Stimulated activated CD8-positive, alpha-beta memory T cell treated with anti-CD3 and anti-CD28 coated beads, Interleukin-15, amount 100 ng/mL, for 1 hour (primary cell): ENCODE measurements around the gene EML6.
"Not testable (repeated sequence)": the region's sequence is repeated elsewhere in the genome, so short reads cannot be mapped to it uniquely, and the experiment has no call there.

Experiments used
- DNase-seq: peaks from one replicate; pipeline ENCODE4 v3.0.0-alpha.2; 2020; ENCODE audit warnings: low read depth

Gene EML6

DNA sequence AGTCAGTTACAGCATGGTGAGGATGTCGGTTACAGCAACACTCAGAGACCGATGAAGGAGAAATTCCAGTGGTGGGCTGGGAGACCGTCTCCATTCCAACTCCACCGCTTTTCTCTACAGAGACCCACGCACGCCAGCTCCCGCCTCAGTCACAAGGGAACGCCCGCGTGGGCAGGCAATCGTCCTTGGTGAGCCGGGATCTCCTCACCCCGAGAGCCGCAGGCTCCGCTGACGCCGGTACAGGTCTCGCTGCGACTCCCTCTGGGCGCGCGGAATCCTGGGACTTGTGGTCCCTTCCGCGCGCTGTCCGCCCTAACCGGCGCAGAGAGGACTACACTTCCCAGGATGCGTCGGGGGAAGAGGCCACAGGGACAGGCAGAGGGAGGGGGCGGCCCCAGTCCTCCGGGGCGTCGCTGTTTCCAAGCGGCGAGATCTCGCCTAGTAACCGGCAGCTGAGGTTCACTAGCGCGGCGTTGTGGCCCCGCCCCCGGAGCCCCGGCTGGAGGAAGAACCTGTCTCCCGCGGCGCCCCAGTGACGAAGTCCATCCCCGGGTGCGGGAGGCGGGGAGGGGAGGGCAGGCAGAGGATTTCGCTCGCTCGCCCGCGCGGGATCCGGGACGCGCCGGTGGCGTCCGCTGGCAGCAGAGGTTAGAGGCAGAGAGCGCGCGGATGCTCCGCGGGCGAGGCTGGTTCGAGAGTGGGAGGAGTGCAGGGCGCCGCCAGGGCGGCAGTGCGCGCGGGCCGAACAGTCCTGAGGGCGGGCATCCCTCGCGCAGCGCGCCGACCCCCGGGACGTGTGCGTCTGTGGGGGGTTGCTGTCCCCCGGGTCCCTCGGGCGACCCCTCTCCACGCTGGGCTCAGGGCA, at the start of gene EML6:
EML6 (plus strand) TSS at position 532 of the 865 bp plus-strand sequence. CDS start 1,400 bp downstream, outside the sequence.
- peak; percentile 94 for DNase-seq

DNA sequence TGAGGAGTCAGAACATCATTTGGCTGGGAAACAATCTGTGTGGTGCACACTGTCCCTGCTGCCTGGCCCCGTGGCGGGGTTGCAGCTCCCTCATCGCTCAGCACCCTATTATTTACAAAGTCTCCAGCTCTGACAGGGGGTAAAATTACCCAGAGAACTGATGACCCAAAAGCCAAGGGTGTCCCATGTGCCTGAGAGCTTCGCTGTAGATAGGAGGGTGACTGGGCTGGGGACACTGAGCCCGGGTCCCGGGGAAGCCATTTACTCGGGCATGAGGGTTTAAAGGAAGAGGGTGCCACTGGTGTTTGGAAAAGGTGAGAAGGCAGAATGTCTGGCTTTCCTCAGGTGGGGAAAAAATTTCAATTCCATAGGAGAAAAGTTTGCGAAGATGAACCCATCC, 48.2 kb upstream of the EML6 start:
- DNase-seq: no peak

DNA sequence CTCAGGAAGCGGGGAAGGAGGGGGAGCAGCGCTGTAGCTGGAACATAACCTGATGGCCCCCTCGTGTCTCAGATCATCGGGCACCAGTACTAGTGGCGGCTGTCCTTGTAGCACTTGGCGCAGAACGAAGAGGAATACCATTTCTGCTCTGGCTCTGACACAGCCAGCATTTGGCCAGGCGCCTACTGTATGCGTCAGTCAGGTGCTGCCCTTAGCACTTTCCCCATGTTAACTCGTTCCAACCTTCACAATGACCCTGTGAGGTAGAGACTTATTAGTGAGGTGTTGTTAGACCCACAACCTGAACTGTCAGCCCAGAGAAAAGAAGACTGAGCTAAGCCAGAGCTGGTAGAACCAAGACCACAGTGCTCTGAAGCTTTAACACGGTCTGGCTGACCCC, 47.7 kb upstream of the EML6 start:
- DNase-seq: no peak

DNA sequence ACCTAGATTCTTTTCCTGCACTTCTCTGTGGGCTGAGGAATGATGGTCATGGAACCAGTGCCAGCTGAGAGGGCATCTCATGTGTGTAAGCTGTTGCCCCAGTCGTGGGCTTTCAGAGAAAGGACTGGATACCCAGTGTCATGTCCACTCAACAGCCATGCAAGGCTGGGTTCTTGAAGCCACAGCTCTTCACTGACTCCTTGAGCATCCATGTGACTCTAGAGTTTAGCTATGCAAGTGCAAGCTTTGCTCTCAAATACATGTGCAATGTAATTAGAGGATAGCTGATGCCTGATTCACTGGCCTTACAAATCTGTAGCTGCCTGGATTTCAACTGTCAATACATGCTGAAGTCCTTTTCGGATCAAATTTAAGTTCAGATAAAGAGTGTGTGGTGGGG, 46.8 kb upstream of the EML6 start:
- no peak for DNase-seq

DNA sequence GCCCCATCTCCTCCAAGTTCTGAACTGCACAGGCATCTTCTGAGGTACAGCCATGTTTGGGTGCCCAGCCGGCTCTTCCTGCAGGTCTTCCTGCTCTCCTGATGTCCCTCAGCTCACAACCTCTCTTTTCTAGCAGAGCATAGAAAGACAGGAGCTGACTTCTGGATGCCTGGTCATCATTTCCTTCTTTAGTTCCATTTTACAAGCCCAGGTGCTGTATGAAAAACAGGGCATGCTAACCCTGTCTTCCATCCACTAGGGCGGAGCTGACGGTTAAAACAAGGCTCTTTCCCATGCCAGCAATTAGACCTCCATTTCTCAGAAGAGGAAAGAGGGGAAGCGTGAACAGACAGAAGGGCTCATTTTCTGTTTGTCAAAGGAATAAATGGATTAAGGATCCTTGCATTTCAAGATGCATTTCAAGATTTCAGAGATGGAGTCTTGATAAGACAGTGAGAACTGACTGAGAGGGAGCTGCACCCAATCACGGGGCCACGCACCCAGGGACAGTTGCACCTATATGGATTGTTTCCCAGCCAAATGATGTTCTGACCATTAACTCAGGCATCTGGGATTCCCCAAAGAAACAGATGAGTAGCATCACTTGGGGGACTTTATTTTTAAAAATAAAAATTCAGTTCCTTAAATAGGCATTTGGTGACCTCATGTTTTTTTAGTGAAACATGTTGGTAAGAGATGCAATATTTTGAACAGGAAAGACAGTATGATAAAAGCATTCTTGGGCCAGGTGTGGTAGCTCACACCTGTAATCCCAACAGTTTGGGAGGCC, 45.8 kb upstream of the EML6 start:
- DNase-seq: no peak

DNA sequence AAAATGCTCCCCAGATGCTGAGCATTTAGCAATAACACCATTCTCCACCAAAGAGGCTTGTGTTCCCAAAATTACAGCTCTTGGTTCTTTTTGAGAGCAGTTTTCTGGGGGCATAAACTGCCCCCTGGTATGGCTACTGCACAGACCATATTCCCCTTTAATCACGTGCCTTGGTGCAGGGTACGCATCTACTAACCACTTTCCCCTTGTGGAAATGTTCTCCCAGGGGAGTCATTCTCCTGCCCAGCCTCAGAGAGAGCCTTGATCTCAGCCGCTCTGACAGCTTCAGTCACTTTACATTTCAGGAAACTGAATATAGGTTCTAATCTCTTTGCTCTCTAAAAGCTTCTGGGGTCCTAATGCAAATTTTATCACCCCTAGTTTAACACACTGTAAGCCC, 44.7 kb upstream of the EML6 start:
- DNase-seq: no peak

DNA sequence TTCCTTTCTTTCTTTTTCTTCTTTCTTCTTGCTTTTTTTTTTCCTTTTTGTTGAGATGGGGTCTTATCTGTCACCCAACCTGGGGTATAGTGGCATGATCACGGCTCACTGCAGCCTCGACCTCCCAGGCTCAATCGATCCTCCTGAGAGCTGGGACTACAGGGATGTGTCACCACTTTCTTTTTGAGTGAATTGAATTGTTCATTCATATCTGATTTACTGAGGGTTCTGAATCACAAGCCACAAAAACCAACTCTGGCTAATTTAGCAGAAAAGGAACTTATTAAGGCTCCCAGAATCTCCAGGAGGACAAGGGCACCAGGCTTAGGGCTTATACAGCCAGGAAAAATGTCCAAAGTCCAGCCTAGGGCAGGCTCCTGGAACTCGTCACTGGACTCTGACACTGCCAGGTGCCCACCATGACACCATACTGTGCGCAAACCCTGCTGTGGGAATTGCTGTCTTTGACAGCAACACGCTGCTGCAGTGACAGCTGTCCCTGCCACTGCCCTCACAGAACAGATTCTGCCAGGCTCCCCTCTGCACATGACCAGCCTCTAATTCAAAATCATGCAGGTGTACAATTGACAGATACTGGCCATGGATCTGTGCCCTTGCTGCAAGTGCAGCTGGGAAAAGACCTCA, 42.9 kb upstream of the EML6 start:
- DNase-seq: no peak

DNA sequence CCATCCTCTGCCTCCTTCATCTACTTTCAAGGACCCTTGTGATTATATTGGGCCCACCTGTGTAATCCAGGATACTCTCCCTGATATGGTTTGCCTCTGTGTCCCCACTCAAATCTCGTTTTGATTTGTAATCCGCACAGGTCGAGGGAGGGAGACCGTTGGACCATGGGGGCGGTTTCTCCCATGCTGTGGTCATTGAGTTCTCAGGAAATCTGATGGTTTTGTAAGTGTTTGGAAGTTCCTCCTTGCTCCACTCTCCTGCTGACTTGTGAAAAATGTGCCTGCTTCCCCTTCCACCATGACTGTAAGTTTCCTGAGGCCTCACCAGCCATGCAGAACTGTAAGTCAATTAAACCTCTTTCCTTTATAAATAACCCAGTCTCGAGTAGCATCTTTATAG, 42.0 kb upstream of the EML6 start:
- DNase-seq: no peak

DNA sequence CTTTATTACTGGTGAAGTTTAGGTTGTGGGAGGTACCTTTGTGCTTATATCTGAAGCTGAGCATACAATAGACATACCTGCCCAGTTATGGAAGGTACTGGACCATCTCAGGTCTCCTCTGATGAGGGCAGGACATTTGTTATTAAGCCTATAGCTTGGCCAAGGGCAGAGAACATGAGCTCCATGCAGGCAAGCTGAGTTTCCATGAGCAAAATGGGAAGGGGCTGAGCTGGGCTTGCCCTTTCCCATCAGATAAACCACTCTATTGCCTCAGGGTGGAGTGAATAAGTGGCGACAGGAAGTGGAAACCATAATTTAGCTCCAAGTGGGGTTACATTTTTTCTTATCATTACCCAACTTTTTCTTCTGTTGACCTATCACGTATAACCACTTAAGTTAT, 39.9 kb upstream of the EML6 start:
- DNase-seq: no peak

DNA sequence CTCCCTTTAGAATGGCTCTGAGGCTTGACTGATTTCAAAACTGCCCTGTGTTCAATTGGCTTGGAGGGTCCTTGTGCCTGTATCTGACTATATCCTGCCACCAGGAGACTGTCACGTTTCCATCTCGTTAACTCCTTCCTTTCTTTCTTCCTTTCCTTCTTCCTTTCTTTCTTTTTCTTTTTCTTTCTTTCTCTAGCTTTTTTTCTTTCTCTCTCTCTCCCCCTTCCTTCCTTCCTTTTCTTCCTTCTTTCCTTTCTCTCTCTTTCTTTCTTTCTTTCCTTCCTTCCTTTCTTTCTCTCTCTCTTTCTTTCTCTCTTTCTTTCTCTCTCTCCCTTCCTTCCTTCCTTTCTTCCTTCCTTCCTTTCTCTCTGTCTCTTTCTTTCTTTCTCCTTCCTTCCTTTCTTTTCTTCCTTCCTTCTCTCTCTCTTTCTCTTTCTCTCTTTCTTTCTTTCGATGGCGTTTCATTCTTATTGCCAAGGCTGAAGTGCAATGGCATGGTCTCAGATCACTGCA, 38.1 kb upstream of the EML6 start:
- no peak for DNase-seq

DNA sequence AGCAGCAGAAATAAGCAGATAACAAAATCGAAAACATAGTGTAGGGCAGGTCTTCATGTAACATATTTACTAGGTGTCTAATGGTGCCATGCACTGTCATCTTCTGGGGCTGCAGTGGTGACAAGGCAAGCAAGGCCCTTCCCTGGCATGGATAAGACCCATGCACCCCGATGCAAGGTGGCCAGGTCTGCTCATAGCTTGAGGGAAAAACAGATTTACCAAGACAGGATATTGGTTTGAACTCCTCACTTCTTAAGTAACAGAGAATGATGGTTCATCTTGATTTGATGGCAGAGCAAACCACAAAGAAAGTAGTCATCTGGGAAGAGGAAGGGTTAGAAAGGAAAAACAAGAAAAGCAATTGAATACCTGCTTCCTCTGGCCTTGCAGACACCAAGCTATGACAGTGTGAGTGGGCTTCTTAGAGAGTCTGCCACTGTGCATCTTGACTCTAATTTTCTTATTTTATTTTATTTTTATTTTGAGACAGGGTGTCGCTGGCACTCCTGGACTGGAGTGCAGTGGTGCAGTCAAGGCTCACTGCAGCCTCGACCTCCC, 35.8 kb upstream of the EML6 start:
- no peak for DNase-seq

DNA sequence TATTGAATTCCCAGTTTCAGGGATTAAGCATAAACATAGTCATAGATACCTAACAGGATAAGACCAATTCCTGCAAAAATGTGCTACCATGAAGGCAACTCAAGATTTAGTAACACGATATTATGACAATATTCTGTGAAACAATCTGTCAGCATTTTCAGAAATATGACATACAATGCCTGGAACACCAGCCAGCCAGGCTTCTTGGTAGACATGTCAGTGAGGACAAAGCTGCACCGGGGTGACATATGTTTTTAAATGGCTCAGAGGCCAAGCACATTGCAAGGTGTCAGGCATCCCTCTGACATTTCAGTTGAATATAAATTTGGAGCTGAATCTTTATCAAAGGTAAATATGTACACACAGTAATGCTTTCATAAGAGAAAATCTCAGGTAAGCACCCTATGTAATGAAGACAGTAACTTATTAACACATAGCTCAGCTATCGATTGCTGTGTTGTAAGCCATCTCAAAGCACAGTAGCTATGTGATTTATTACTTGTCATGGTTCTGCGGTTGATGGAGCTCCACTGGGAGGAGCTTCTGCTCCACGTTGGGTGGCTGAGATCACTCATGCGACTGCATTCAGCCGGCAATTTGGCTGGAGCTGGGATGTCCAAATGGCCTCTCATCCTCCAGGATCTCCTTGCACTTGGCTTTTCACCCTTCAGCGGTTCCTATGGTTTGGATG, 31.9 kb upstream of the EML6 start:
- DNase-seq: no peak

DNA sequence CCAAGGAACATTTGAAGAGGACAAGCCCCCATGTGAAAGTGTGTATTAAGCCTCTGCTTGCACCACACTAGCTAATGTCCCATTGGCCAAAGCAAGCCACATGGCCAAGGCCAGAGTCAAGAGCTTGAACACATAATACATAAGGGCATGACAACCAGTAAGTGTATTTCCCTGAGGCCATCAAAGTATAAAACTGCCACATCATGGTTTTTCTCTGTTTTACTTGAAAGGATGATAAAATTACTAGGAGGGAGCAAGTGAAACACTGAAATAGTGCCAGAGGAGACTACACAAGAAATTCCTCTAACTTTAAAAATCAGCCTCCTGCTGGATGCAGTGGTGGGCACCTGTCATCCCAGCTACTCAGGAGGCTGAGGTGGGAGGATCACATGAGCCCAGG, 30.9 kb upstream of the EML6 start:
- no peak for DNase-seq

DNA sequence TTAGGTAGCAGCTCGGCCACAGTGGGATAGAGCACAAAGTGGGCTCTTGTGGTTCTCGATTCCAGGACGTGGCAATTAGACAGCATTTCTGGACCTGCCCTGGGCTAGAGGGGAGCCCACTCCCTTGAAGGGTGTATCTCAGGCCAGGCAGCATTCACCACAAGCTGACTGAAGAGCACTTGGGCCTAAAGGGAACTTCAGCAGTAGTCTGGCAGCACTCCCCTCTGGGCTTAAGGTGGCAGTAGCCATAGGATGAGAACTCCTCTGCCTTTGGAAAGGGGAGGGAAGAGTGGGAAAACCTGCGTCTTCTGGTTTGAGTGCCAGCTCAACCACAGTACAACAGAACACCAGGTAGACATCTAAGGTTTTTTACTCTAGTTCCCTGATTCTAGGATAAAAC, 28.1 kb upstream of the EML6 start:
- no peak for DNase-seq

DNA sequence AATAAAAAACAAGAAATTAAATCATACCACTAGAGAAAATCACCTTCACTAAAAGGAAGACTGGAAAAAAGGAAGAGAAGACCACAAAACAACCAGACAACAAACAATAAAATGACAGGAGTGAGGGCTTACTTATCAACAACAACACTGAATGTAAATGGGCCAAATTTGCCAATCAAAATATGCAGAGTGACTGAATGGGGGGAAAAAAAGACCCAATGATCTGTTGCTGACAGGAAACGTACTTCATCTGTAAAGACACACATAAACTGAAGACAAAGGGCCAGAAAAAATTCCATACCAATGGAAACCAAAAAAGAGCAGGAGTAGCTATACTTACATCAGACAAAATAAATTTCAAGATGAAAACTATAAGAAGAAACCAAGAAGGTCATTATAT, 25.5 kb upstream of the EML6 start:
- DNase-seq: no peak

DNA sequence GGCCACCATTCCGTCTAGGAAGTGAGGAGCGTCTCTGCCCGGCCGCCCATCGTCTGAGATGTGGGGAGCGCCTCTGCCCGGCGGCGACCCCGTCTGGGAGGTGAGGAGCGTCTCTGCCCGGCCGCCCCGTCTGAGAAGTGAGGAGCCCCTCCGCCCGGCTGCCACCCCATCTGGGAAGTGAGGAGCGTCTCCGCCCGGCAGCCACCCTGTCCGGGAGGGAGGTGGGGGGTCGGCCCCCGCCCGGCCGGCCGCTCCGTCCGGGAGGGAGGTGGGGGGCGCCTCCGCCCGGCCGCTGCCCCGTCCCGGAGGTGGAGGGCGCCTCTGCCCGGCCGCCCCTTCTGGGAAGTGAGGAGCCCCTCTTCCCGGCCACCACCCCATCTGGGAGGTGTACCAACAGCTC, 24.5 kb upstream of the EML6 start:
- not testable (repeated sequence) for DNase-seq

DNA sequence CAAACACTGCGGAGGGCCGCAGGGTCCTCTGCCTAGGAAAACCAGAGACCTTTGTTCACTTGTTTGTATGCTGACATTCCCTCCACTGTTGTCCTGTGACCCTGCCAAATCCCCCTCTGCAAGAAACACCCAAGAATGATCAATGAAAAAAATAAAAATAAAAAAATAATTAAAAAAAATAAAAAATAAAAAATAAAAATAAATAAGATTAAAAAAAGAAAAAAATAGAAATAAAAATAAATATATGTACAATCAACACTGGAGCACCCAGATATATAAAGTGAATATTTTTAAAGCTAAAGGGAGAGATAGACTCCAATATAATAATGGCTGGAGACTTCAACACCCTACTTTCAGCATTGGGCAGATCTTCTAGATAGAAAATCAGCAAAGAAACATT, 23.8 kb upstream of the EML6 start:
- DNase-seq: no peak

DNA sequence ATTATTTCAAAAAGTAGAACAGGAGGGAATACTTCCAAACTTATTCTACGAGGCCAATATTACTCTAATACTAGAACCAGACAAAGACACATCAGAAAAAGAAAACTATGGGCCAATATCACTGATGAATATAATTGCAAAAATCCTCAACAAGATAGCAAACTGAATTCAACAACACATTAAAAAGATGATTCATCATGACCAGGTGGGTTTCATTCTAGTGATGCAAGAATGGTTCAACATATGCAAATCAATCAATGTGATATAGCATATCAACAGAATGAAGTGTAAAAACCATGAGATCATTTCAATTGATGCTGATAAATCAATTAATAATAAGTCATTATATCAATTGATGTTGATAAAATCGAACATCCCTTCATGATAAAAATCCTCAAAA, 22.4 kb upstream of the EML6 start:
- DNase-seq: no peak

DNA sequence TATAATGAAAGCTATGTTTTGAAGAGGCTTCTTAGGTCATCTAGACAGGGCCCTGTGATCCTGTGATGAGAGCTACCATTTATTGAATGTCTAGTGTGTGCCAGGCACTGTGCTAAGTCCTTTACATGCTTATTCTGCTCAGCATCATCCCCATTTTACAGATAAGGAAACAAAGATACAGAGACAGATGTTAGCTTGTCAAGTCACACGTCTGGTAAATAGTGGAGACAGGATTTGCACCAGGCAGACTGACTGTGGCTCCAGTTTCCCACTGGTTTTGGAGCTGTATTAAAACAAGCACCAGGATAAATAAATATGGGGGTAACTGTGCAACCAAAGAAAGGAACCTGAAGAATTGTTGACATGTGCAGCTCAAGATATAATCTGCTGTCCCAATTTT, 19.2 kb upstream of the EML6 start:
- DNase-seq: no peak

DNA sequence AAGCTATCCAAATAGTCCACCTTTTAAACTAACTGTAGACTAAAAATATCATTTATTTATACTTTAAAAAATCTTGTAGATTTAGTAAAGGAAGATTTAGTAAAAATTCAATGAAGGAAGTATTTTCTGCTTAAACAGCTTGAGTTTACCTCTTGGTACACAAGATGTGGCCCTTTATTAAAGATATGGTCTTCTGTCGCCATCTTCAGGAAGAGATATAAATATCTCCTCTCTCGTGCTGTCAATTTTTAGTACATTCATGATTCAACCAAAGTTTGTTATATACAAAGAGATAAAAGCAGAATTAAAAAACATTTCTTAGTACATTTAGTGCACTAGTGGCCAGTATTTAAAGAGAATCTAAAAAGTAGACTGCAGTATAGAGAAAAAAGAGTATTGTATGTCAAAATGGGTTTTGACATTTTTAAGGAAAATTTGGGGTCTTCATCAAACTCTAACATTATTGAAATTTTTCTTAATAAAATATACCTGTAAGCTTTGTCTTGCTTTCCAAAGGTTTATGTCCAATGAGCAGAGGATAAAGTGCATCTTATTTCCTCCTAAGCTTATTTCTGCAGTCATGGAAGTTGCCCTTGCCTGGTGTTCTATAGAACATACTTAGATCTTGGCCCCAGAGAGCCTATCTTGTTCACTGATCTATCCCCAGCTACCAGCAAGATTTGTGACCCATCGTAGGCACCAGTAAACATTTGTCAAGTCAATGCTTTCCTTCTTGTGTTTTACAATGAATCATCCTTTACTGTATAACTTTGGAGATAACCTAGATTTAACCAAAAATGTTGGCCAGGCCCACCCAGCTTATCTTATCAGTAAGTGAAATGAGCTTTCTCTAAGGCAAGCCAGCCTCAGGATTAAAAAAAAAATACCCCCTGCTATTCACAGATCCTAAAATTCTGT, 18.5 kb upstream of the EML6 start:
- no peak for DNase-seq

DNA sequence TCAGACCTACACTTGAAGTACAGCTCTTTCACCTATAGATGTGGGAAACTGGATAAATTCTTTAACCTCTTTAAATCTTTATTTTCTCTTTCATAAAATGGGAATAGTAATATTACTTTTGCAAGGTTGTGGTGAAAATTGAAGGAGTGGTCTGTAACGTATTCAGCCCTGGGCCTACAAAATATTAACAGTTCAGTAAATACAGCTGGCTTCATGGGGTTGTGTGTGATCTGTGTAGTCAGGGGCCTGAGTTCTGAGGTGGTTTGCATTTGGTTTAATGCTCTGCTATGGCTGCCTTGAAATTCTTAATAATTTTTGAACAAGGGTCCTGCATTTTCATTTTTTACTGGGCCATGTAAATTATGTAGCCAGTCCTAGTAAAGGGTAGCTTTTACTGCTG, 16.8 kb upstream of the EML6 start:
- no peak for DNase-seq
